Left renal pelvis (tissue), 4 donors: ENCODE data around the gene PLEKHG5. TPM values are rescaled to one million over a fixed set of nuclear protein-coding genes. Genes with fewer than 3 reads are reported as not detected.
"Not testable (repeated sequence)": the region's sequence is repeated elsewhere in the genome, so short reads cannot be mapped to it uniquely, and the experiment has no call there.

ENCODE experiments used
- DNase-seq, 4 donors: peaks; one replicate each; pipeline ENCODE4 v3.0.0-alpha.2; 2013; ENCODE audit warnings: low read depth in 4 of 4, low spot score in 3 of 4
- polyA plus RNA-seq, 4 donors: library from polyadenylated mRNA; unstranded; fragments of 120-200 nt; gene quantifications; one replicate each; pipeline ENCODE4 v1.2.1, GENCODE V29; 2013; ENCODE audit not compliant: insufficient read length in 4 of 4

PLEKHG5 gene
- polyA plus RNA-seq, 4 donors = 10.9 to 23.5 (median 14.0) TPM

DNA sequence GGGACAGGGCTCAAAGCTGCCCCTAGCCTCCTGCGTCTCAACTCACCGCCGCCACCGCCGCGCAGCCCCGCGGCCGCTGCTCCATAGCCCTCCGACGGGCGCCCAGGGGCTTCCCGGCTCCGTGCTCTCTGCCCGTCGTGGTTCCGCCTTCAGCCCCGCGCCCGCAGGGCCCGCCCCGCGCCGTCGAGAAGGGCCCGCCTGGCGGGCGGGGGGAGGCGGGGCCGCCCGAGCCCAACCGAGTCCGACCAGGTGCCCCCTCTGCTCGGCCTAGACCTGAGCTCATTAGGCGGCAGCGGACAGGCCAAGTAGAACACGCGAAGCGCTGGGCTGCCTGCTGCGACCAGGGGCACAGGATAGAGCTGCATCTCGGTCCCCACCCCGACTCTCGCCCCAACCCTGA is 25.4 kb downstream of the PLEKHG5 start, which contains the start of gene TNFRSF25:
TSS of gene TNFRSF25 (minus strand) at position 151 of the 400 bp plus-strand sequence. CDS start at position 85, 66 bp downstream.
- DNase-seq = no peak

- DNase-seq = no peak
Observed at GRCh38 chr1:6465461-6466005, 25.9 kb downstream of the PLEKHG5 start.

- DNase-seq = no peak
Observed at GRCh38 chr1:6464915-6465314, 26.6 kb downstream of the PLEKHG5 start.

GRCh38 chr1:6464514-6464836 is 27.0 kb downstream of the PLEKHG5 start:
- DNase-seq = no peak

DNA sequence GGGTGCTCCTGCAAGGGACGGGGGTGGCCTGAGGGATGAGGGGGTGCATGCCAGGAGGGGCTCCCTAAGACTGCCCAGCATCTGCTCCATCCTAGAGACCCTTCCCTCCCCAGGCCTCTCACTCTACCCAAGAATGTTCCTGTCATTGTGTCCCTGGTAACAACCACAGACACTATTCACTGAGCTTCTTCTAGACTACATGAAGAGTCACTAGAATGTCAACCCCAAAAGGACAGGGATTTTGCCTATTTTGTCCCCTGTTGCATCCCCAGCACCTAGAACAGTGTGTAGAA is 28.4 kb downstream of the PLEKHG5 start:
- no peak for DNase-seq

DNA sequence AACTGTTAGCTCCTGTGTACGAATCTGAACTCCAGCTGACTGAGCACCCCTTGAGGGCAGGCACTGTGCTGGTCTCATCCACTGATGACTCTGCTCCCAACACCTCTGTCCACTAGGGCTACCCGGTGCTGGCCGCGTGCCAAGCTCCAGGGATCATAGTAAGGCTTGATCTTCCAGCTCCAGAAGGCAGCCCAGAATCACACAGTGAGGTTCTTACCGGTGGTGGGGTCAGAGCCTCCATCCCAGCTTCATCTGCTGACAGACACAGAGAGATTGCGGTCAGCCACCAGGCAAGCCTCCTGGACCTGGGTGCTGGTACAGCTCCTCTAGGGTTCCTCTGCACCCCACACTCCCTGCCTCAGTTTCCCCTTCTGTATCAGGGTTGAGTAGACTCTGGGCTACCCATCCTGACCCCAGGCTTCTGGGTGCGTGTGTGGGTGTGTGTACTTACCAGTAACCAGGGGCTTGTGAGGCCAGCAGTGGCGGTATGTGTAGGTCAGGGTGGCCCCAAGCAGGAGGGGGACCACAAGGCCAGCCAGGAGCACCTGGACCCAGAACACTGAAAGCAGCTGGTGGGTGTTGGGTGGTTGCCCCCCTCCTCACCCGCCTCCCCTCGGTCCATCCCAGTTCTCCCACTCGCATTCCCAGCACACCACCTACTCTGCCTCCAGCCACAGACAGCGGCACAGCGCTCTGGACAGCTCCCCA is 28.9 kb downstream of the PLEKHG5 start:
- DNase-seq = no peak

GRCh38 chr1:6461538-6462411 is 29.7 kb downstream of the PLEKHG5 start:
- DNase-seq = no peak

DNA sequence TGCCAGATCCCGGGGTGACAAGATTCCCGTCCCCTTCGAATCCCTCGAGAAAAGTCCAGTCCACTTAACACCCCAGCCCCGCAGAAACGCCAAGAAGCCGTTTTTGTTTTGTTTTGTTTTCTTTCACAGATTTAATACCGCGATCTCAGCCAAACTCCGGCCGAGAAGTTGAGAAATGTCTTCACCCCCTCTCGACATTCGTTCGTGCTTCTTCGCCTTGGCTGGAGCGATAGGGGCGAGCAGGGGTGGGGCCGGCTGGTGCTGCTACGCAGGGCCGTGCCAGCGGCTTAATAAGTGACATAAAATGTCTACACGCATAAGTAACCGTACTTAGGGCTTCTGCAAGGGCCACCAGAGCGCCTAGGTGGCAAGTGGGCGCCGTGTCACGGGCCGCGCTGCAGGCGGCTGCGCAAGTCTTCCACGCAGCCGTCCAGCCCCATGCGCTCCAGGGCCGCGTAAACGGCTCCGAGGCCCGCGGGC is 30.4 kb downstream of the PLEKHG5 start:
- no peak for DNase-seq

- DNase-seq = no peak
Observed at GRCh38 chr1:6460301-6461050, 31.0 kb downstream of the PLEKHG5 start.

GRCh38 chr1:6459850-6460265 is 31.6 kb downstream of the PLEKHG5 start:
- no peak for DNase-seq

DNA sequence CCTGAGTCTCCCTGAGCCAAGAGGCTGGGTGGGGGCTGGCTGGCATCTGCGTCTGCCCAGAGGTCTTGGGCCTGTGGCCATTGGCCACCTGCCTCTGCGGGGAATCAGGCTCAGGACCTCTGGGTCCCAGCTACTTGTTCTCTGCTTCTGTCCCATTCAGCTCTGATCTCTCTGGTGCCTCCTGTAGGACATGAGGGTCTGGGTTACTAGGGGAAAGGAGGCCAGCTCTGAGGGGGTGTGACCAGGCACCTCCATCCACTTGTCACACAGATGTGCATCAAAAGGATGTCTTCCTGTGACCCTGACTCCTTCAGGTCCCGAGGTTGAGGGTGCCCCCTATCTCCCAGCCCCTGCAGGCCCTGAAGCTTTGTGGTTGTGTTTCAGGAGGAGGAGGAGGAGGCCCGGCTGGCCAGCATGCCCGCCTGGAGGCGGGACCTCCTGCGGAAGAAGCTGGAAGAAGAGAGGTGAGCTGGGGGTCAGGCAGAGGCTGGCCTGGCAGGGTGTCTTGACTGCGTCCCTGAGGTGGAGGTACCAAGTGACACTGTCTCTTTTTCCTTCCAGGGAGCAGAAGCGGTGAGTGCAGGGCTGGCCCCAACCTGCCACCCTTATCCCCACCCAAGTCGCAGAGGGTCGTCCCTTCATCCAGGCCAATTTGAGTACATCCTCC is 34.5 kb downstream of the PLEKHG5 start:
- DNase-seq = no peak

- not testable (repeated sequence) for DNase-seq
Observed at GRCh38 chr1:6455752-6456520, 35.5 kb downstream of the PLEKHG5 start.

DNA sequence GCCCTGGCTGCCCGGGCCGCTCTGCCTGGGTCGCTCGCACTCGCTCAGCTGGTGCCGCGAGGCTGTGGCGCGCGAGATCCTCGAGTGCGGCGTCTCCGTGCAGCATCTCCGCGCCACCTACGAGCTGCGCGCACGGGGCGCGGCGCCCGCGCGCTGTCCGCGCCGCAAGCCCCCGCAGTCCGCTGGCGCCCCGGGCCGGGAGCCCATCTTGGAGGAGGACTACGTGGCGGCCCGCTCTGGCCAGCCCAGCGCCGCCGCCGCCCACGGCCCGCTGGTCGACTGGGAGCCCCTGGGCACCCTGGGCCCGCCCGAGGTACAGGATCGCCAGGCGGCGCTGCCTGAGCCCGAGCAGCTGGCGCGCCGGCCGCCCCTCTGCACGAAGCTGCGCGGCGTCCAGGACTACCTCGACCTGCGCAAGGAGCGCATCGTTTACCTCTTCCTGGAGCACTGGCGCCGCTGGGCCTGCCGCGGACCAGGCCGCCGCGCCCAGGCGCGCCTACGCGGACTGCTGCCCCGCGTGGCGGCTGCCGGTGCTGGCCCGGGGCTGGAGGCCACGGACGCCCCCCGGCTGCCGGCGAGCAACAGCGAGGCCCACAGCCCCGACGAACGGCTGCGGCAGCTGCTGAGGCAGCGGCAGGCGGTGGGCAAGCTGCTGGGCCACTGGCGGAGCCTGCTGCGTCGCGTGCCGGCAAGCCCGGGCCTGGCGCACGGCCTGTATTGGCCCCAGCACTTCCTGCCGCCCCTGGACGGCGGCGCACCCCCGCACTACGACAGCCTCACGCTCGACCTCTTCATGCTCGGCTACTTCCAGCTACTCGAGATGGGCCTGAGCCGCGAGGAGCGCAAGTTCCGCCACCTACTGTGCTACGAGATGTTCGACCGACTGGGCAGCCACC is 36.4 kb downstream of the PLEKHG5 start:
- no peak for DNase-seq

DNA sequence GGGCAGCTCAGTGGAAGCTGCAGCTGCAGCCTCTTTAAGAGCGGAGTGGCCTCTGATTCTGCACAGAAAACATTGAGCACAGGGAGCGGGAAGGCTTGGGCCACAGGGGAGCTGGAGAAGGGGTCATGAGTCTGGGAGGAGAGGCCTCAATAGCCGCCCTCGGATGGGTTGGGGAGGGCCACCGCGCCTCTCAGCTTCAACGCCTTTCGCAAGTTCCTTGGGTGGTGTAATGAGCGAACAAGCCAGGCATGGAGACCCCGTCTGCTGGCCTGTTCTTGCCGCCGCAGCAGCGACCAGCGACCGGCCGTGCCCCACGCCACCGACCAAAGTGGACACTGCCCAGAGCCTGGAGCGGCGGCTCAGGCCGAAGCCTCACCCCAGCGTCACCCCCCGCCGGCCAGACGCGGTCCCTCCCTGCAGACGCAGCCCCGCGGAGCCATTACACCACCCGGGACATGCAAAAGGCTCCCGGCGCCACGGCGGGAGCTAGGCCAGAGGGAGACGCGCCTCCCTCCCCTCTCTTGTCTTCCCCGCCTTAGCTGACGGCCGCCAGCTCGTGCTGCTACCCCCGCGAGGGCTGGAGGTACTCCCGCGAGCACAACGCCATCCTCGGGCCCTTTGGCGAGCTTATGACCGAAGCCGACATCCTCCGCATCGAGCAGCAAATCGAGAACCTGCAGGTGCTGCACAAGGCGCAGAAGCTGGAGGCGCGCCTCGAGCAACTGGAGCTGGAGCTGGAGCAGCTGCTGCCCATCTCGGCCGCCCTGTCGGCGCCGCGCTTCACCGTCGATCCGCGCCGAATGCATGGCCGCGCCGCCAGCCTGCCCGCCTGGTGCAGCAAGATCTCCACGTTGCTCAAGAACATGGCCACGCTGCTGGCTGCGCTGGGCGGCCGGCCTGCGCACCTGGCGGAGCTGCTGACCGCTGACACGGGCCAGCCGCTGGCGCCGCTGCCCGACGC is 37.3 kb downstream of the PLEKHG5 start:
- not testable (repeated sequence) for DNase-seq

DNA sequence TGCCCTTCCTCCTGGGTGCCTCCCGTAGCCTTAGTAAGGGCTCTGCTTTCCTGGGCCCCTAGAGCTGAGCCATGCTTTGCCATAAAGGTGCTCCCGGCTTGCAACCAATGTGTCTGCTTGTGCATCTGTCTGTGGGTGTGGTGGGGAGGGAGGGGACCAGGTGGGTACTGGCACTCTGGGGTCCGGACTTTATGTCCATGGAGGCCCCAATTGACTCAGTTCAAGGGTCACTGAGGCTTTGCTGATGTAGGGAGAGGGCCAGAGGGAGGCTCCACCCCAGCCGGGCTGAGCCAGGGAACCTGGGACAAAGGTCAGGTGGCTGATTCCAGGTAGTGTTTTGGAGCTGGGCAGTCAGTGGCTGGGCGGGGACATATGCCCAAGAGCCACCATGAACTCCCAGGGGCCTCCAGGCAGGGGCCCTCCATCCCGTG is 40.5 kb downstream of the PLEKHG5 start:
- DNase-seq = no peak

DNA sequence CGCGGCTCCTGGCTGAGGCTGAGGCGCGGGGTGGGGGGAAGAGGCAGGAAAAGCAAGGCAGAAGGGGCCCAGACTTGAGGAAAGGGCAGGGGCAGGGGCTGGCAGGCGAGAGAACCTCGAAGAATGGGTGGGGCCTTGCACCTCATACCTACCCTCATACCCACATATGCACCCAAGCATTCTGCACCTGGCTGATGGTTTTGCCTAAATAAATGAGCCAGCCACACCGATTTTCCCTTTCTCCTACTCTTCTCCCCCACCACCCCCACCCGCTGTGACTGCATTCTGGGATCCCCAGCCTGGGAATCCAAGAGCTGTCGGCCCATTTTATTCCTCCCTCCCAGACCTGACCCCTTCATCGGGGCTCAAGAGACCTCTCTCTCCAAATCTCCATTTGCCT is 41.0 kb downstream of the PLEKHG5 start:
- DNase-seq = not testable (repeated sequence)

GRCh38 chr1:6450005-6450450 is 41.4 kb downstream of the PLEKHG5 start:
- no peak for DNase-seq
